Fibroblast of lung (primary cell): ENCODE measurements around the gene IL10RB. TPM values are rescaled to one million over a fixed set of nuclear protein-coding genes. Genes with fewer than 3 reads are reported as not detected.
A peak's percentile ranks its signal among the peaks of the same experiment; 100 is the strongest.

Experiments
- DNase-seq, 2 donors: peaks; one replicate each; pipeline versions ENCODE4 v3.0.0 to v3.0.0-alpha.2; 2010; ENCODE audit warnings: low read depth in 2 of 2
- H2AFZ ChIP-seq: 2 replicates; pipeline ENCODE4 v1.5.1; 2012; ENCODE audit warnings: low read length, control low read depth, inconsistent platforms
- H3K27ac ChIP-seq: 2 replicates; pipeline ENCODE4 v1.5.1; 2011; ENCODE audit warnings: low read length, control low read depth; ENCODE audit not compliant: insufficient read depth
- H3K27me3 ChIP-seq: 2 replicates; pipeline ENCODE4 v1.5.1; 2011; ENCODE audit warnings: mild to moderate bottlenecking, low read length; ENCODE audit not compliant: control insufficient read depth, insufficient read depth
- H3K36me3 ChIP-seq: 2 replicates; pipeline ENCODE4 v1.5.1; 2011; ENCODE audit warnings: low read length; ENCODE audit not compliant: control insufficient read depth, insufficient read depth
- H3K4me1 ChIP-seq: 2 replicates; pipeline ENCODE4 v1.5.1; 2011; ENCODE audit warnings: low read length; ENCODE audit not compliant: control insufficient read depth, insufficient read depth; ENCODE audit errors: extremely low read depth
- H3K4me2 ChIP-seq: 2 replicates; pipeline ENCODE4 v1.5.1; 2011; ENCODE audit warnings: low read length, control low read depth; ENCODE audit not compliant: insufficient read depth; ENCODE audit errors: extremely low read depth
- H3K4me3 ChIP-seq, 4 experiments: fragments of 200-600 bp in 1 of 4; sonication (generic) in 1 of 4; replicated peaks in 1 of 4; 2 replicates each; pipeline ENCODE4 v1.5.1; 2011 to 2016; ENCODE audit warnings: low read length in 4 of 4, low read depth in 3 of 4, mild to moderate bottlenecking in 3 of 4, control low read depth in 2 of 4, inconsistent platforms in 1 of 4, mixed read lengths in 1 of 4; ENCODE audit not compliant: insufficient read depth in 1 of 4; ENCODE audit errors: control extremely low read depth in 1 of 4
- H3K79me2 ChIP-seq: 2 replicates; pipeline ENCODE4 v1.5.1; 2012; ENCODE audit warnings: mild to moderate bottlenecking, low read length, inconsistent platforms; ENCODE audit not compliant: control insufficient read depth, insufficient read depth
- H3K9ac ChIP-seq: 2 replicates; pipeline ENCODE4 v1.5.1; 2011; ENCODE audit warnings: mild to moderate bottlenecking, low read length, control low read depth; ENCODE audit not compliant: insufficient read depth
- H3K9me3 ChIP-seq: 2 replicates; pipeline ENCODE4 v1.5.1; 2012; ENCODE audit warnings: low read depth, low read length; ENCODE audit not compliant: control insufficient read depth, insufficient read depth
- H4K20me1 ChIP-seq: 2 replicates; pipeline ENCODE4 v1.5.1; 2011; ENCODE audit warnings: low read length; ENCODE audit not compliant: control insufficient read depth, insufficient read depth; ENCODE audit errors: extremely low read depth
- CTCF ChIP-seq, 2 donors: IDR thresholded peaks in 1 of 2; conservative IDR thresholded peaks in 1 of 2; 1 replicate in 1 of 2; 2 replicates in 1 of 2; pipeline ENCODE4 v1.5.1; 2011 to 2012; ENCODE audit warnings: low read length in 2 of 2, control low read depth in 1 of 2, inconsistent platforms in 1 of 2, low read depth in 1 of 2, mild to moderate bottlenecking in 1 of 2
- EZH2 ChIP-seq: IDR thresholded peaks from 2 replicates; pipeline ENCODE4 v1.5.1; 2012; ENCODE audit warnings: low read length, control low read depth, mild to moderate bottlenecking; ENCODE audit errors: missing control alignments
- polyA plus RNA-seq, 2 donors: library from polyadenylated mRNA; depleted of rRNA in 1 of 2; stranded (reverse) in 1 of 2; unstranded in 1 of 2; fragments of >200 nt; gene quantifications; 2 replicates each; pipeline ENCODE4 v1.2.1, GENCODE V29; 2011 to 2012; ENCODE audit warnings: missing spikeins in 1 of 2
- total RNA-seq: library from RNA; depleted of rRNA; stranded (reverse); fragments of >200 nt; gene quantifications from 2 replicates; pipeline ENCODE4 v1.2.1, GENCODE V29; 2014

IL10RB gene
- total and polyA plus RNA-seq, 2 donors (not counting 1 experiment from before 2014, with no cell fraction given), result 56.2 to 64.1 TPM

DNA sequence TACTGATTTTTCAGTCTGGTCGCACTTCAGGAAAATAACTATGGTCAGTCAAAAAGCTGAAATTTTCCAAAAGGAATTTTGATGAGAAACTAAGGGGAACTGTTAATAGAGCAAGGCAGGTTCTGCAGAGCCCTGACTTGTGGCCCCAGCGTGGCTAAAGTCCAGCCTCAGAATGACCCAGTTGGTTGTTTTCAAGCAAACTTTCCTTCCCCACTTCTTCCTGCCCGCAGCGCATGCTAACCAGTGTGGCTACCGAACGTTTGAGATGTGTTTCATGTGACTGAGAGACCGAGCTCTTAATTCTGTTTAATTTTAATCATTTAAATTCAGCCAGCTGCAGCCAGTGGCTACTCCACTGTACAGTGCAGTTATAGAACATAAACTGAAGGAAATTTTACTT lies 6.2 kb upstream of the IL10RB start:
- Histone ChIP-seq H3K4me3 (no peak overlapping the region), H4K20me1 (no peaks in the 10 kb centered on the region), H3K36me3 (no peaks in the 10 kb centered on the region), H3K27me3 (no peaks in the 10 kb centered on the region), H3K4me1 (peaks cover 2% of the 10 kb centered on the region), H2AFZ (no peak overlapping the region), H3K9me3 (no peaks in the 10 kb centered on the region), H3K4me2 (no peak overlapping the region), H3K79me2 (no peaks in the 10 kb centered on the region), H3K27ac (no peak overlapping the region), H3K9ac (no peak overlapping the region)
- no peak for DNase-seq
- TF ChIP-seq EZH2, result no peak
- TF ChIP-seq CTCF (conservative IDR thresholded peaks at IDR 0.05 in 1 of 2, IDR thresholded peaks at IDR 0.05 in 1 of 2; ENCODE audit: low read depth in 1 of 2, low read length in 2 of 2), result no peak

- Histone ChIP-seq H3K4me3 (no peak overlapping the region), H3K27me3 (no peaks in the 10 kb centered on the region), H3K36me3 (no peaks in the 10 kb centered on the region), H3K4me1 (peaks cover 7% of the 10 kb centered on the region), H3K4me2 (no peak overlapping the region), H3K9me3 (no peaks in the 10 kb centered on the region), H4K20me1 (no peaks in the 10 kb centered on the region), H3K27ac (no peak overlapping the region), H2AFZ (no peak overlapping the region), H3K79me2 (no peaks in the 10 kb centered on the region), H3K9ac (no peak overlapping the region)
- peak; percentile 51 to 67 for DNase-seq
- no peak for TF ChIP-seq EZH2
- no peak for TF ChIP-seq CTCF (conservative IDR thresholded peaks at IDR 0.05 in 1 of 2, IDR thresholded peaks at IDR 0.05 in 1 of 2; ENCODE audit: low read depth in 1 of 2, low read length in 2 of 2)
Measured at GRCh38 chr21:33261635-33262034, 4.5 kb upstream of the IL10RB start.

DNA sequence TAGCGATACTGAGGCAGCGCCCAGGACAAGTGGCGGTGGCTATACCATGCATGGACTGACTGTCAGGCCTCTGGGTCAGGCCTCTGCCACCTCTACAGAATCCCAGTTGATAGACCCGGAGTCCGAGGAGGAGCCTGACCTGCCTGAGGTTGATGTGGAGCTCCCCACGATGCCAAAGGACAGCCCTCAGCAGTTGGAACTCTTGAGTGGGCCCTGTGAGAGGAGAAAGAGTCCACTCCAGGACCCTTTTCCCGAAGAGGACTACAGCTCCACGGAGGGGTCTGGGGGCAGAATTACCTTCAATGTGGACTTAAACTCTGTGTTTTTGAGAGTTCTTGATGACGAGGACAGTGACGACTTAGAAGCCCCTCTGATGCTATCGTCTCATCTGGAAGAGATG lies 3.2 kb upstream of the IL10RB start:
- Histone ChIP-seq H3K27ac (no peak overlapping the region), H4K20me1 (no peaks in the 10 kb centered on the region), H3K4me2 (no peak overlapping the region), H3K4me1 (peaks cover 7% of the 10 kb centered on the region), H3K9ac (no peak overlapping the region), H3K4me3 (no peak overlapping the region), H3K27me3 (no peaks in the 10 kb centered on the region), H3K36me3 (no peaks in the 10 kb centered on the region), H3K9me3 (no peaks in the 10 kb centered on the region), H3K79me2 (peaks cover 4% of the 10 kb centered on the region), H2AFZ (no peak overlapping the region)
- no peak for TF ChIP-seq EZH2
- TF ChIP-seq CTCF (conservative IDR thresholded peaks at IDR 0.05 in 1 of 2, IDR thresholded peaks at IDR 0.05 in 1 of 2; ENCODE audit: low read depth in 1 of 2, low read length in 2 of 2), result no peak
- DNase-seq, result no peak
